ENCODE data around the gene GPR107. TPM values are rescaled to one million over a fixed set of nuclear protein-coding genes. Genes with fewer than 3 reads are reported as not detected.

The GPR107 gene
- total and polyA plus RNA-seq, 2 of the 8 experiments (the other 6 are each of a cell fraction or from before 2014, with no cell fraction given) = 19.3 to 30.7 TPM

- POLR2A ChIA-PET (ENCODE audit: partially characterized antibody) = interaction anchor here (1.1 kb wide), 1 partner anchor 13 kb away, joined by 3 read pairs; no protein-coding TSS in a partner anchor
These were observed 101.1 kb downstream of the GPR107 start for GRCh38 chr9:130154816-130155215.

More at GRCh38 chr9:130154816-130155215, 101.1 kb downstream of the GPR107 start:
- Histone ChIP-seq H2BK20ac (ENCODE audit: low read length) (peak overlapping the region; percentile 13; the same call in 1 of the 2 replicates), H3K18ac (ENCODE audit: extremely low read depth, low read length) (no peak overlapping the region), H3K56ac (replicated peaks; ENCODE audit: insufficient read length, low read depth, low read length) (no peak overlapping the region), H3K27me3 (replicated peaks in 1 of 4; ENCODE audit: control insufficient read depth in 3 of 4, extremely low read depth in 1 of 4, insufficient read depth in 3 of 4, low read length in 3 of 4) (no peaks in the 10 kb centered on the region), H2AK5ac (ENCODE audit: low read depth, low read length) (peak overlapping the region; percentile 65; the same call in 1 of the 2 replicates), H2BK5ac (ENCODE audit: low read depth, low read length) (no peak overlapping the region), H2BK12ac (ENCODE audit: low read depth, low read length) (0 out of 2 replicates have a peak overlapping the region, but pooled peaks have one; percentile 29), H3K9me3 (ENCODE audit: insufficient read depth in 2 of 2, low read depth in 1 of 2, low read length in 1 of 2) (no peaks in the 10 kb centered on the region), H3K14ac (ENCODE audit: insufficient read length) (no peak overlapping the region), H3K4me1 (replicated peaks in 1 of 4; ENCODE audit: control insufficient read depth in 3 of 4, insufficient read depth in 4 of 4, low read length in 3 of 4) (peaks cover 0 to 5% (median 3%) of the 10 kb centered on the region in 4 experiments; a peak in 4 of 7 replicates), H3K4me2 (ENCODE audit: insufficient read depth in 1 of 2, low read depth in 2 of 2, low read length in 2 of 2) (no peak overlapping the region), H4K5ac (ENCODE audit: insufficient read length, low read depth, low read length) (no peak overlapping the region), H2BK120ac (replicated peaks; ENCODE audit: low read depth, low read length) (no peak overlapping the region), H2BK15ac (ENCODE audit: low read length) (peak overlapping the region; percentile 81; the same call in 1 of the 2 replicates), H3K27ac (ENCODE audit: low read depth, low read length) (no peak overlapping the region), H3K79me1 (ENCODE audit: low read depth, low read length) (no peaks in the 10 kb centered on the region), H4K91ac (replicated peaks; ENCODE audit: insufficient read length, low read length) (no peak overlapping the region), H3K4ac (replicated peaks; ENCODE audit: insufficient read length, low read depth, low read length) (no peak overlapping the region), H4K8ac (ENCODE audit: extremely low read depth, insufficient read depth, low read length) (no peak overlapping the region), H3K23me2 (ENCODE audit: low read depth, low read length) (no peaks in the 10 kb centered on the region), H3K9ac (replicated peaks in 1 of 4; ENCODE audit: extremely low read depth in 1 of 4, low read depth in 3 of 4, low read length in 3 of 4) (no peak overlapping the region), H3K4me3 (ENCODE audit: extremely low read depth in 1 of 4, insufficient read depth in 2 of 4, low read depth in 3 of 4, low read length in 4 of 4) (no peak overlapping the region), H3K79me2 (ENCODE audit: control insufficient read depth in 1 of 2, insufficient read depth in 2 of 2, low read length in 2 of 2) (no peaks in the 10 kb centered on the region), H3K36me3 (ENCODE audit: control insufficient read depth in 2 of 4, insufficient read depth in 4 of 4, low read length in 3 of 4) (no peaks in the 10 kb centered on the region), H3K23ac (ENCODE audit: insufficient read length) (no peak overlapping the region), H4K20me1 (replicated peaks in 1 of 2; ENCODE audit: control insufficient read depth in 1 of 2, insufficient read depth in 2 of 2, low read length in 2 of 2) (no peaks in the 10 kb centered on the region), H2AFZ (ENCODE audit: low read length) (no peak overlapping the region)
- CTCF ChIA-PET (ENCODE audit: partially characterized antibody) = interaction anchor here (0.7 to 1.4 kb wide), 2 partner anchors 182 to 1023 kb away, joined by 3 to 4 read pairs; no protein-coding TSS in a partner anchor
- no peak for TF ChIP-seq SIN3A (conservative IDR thresholded peaks at IDR 0.05 in 1 of 2, IDR thresholded peaks at IDR 0.05 in 1 of 2; ENCODE audit: low read depth in 1 of 2, low read length in 2 of 2)
- WGBS, 2 experiments (ENCODE audit: extremely low coverage in 1 of 2, insufficient coverage in 1 of 2, insufficient read length in 1 of 2, insufficient replicate concordance in 2 of 2, low coverage in 1 of 2, low lambda C conversion rate in 2 of 2, missing lambda C conversion rate in 1 of 2) = 97% methylated on average over 3 of the region's 3 CpGs; no CpG with 5 or more reads in 1 of the 2 experiments
- FAIRE-seq (no peak), DNase-seq (ENCODE audit: low read depth in 1 of 2, low spot score in 2 of 2) (no peak)
